Fibroblast of villous mesenchyme (primary cell): ENCODE data around the gene ARL4C. TPM values are rescaled to one million over a fixed set of nuclear protein-coding genes. Genes with fewer than 3 reads are reported as not detected.

Experiments used
- DNase-seq: peaks from one replicate; pipeline ENCODE4 v3.0.0-alpha.2; 2010; ENCODE audit warnings: low read depth
- H3K4me3 ChIP-seq: 2 replicates; pipeline ENCODE4 v1.5.1; 2011; ENCODE audit warnings: low read depth, mild to moderate bottlenecking, low read length
- CTCF ChIP-seq: IDR thresholded peaks from 2 replicates; pipeline ENCODE4 v1.5.1; 2012; ENCODE audit warnings: low read depth, mild to moderate bottlenecking, low read length; ENCODE audit not compliant: insufficient read depth
- total RNA-seq: library from RNA; depleted of rRNA; stranded (reverse); fragments of >200 nt; gene quantifications from 2 replicates; pipeline ENCODE4 v1.2.3, GENCODE V29; 2012

Gene ARL4C
- total RNA-seq, 1 donor = 16.4 TPM

DNA sequence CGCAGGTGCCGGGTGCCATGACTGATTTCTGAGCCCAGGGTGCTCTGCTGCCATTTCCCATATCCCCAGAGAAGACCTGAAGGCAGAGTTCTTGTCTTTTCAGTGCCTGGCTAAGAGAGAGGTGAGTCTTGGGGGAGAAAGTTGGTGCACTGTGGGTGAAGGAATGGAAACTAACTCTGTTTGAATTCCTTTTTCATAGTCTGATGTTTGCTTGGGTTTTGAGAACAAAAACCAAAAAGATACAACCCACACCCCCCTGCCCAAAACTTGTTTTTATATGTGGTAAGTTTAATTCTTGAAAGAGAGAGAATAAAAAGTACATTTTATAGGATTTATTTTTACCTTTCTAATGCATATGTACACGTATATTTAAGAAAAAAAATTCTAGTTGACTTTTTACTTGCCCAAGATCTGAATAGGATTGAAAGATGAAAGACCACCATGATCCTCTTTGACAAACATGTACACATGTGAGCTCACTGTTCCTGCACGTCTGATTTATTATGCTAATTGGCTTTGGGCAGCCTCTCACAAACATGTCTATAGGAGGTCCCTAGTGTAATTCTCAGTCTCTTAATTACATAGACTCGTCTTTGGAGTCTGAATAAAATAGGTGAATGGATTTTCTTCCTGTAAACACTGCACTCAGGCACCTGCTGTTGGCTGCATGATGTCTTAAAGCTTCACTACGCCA lies 46.3 kb downstream of the ARL4C start:
- no peak for DNase-seq
- no peak for TF ChIP-seq CTCF
- H3K4me3 ChIP-seq = no peak overlapping the region

DNA sequence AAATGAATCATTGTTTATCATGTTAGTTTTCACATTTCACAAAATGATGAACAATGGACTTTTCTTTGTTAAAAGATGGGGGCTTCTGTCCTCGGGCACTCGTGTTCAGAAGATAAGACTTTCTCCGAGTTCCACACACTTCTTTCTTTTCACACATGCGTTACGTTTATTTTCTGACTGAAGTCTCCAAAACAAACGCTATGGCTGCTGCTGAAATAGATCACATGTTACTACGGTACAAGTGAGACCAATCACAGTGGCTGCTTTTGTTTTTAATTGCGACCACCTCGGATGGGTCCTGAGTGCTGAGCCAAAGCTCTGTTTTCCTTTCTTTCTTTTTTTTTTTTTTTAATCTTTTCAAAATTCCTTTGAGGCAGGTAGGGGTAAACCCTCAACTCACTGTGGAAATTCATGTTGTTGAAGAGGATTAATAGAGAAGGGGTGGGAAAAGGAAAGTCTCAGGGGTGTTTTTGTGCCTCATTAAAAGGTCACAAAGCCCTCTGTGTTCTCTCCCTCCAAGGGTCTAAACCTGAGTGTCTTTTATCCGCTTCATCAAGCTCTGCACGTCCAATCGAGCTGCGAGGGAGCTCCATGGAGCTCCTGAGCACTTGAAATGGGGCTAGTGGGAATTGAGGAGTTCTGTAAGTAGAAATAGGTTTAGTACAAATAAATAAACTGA lies 48.2 kb downstream of the ARL4C start:
- H3K4me3 ChIP-seq = no peak overlapping the region
- TF ChIP-seq CTCF = no peak
- no peak for DNase-seq

GRCh38 chr2:234447963-234448362 lies 48.9 kb downstream of the ARL4C start:
- no peak for DNase-seq
- H3K4me3 ChIP-seq = no peak overlapping the region
- TF ChIP-seq CTCF = no peak

DNA sequence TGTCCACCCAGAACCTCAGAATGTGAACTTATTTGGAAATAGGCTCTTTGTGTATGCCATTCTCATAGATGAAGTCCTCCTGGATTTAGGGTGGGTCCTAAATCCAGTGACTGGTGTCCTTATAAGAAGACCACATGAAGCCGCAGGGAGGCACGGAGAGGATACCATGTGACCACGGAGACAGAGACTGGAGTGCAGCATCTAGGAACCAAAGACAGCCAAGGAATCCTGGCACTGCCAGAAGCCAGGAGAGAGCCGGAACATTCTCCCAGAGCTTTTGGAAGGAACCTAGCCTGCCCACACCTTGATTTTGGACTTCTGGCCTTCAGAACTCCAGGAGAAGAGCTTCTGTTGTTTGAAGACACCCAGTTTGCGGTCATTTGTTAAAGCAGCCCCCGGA lies 49.7 kb downstream of the ARL4C start:
- no peak for TF ChIP-seq CTCF

GRCh38 chr2:234446404-234447076 lies 50.3 kb downstream of the ARL4C start:
- peak; percentile 19 for DNase-seq
- TF ChIP-seq CTCF = no peak
- no peak overlapping the region for H3K4me3 ChIP-seq

More for the DNA sequence above, 49.7 kb downstream of the ARL4C start:
- DNase-seq = no peak
- H3K4me3 ChIP-seq = no peak overlapping the region

- H3K4me3 ChIP-seq = no peak overlapping the region
- peak; percentile 93 for DNase-seq
- TF ChIP-seq CTCF = no peak
Measured at GRCh38 chr2:234444893-234445292, 52.0 kb downstream of the ARL4C start.
